UCSD-AML1 (cell line): ENCODE results near the gene PVR.

Source experiments
- DNase-seq: peaks from one replicate; lab custom pipeline; 2025; ENCODE audit not compliant: unreplicated experiment; lab: John Stamatoyannopoulos, UW

Gene PVR

DNA sequence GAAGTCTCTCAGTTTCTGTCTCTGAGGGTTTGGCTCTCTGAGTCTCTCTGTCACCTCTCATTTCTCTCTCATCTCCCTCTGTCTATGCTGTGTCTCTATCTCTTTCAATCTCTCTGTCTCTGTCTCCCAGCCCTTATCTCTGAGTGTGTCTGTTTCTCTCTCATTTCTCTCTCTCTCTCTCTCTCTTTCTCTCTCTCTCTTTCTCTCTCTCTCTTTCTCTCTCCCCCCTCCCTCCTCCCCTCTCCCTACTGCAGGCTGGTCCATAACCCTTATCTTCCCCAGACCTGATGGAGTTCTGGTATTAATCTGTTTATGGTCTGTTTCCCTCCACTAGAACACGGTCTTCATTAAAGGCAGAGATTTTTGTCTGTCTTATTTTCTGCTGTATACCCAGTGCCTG lies 1.3 kb upstream of the PVR start:
- no peak for DNase-seq

DNA sequence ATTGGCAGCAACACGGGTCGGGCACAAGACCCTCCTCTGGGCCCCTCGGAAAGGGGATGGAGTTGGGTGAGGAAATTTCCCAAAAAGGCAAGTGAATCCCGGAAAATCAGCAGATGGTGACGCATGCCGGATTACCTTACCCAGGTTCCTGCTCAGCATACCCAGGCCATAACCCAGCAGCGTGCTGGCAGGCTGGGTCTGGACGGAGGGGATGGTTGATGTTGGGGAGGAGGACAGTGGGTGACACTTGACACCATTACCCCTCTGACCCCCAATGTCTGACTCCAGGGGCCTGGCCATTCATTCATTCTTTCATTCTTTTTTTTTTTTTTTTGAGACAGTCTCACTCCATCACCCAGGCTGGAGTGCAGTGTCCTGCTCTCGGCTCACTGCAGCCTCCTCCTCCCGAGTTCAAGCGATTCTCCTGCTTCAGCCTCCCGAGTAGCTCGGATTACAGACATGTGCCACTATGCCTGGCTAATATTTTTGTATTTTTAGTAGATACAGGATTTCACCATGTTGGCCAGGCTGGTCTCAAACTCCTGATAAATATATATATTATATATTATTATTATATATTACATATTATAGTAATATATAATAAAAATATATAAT lies 799 bp downstream of the PVR start:
- DNase-seq: no peak

DNA sequence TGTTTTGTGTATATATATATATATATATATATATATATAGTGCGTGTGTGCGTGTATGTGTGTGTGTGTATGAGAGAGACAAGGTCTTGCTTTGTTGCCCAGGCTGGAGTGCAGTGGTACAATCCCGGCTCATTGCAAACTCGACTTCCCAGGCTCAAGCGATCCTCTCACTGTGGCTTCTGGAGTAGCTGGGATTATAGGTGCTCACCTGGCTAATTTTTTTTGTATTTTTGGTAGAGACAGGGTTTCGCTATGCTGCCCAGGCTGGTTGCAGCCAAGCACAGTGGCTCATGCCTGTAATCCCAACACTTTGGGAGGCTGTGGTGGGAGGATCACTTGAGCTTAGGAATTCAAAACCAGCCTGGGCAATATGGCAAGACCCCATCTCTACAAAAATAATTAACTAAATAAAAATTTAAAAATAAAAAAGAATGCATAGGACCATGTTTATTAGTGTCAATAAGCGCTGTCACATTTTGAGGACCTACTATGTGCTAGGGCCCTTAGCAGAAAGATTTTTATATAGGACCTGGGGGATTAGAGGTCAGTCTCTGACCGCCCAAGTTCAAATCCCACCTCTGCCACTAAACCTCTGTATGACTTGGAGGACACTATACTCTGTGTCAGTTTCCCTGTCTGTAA lies 1.8 kb downstream of the PVR start:
- DNase-seq: no peak

DNA sequence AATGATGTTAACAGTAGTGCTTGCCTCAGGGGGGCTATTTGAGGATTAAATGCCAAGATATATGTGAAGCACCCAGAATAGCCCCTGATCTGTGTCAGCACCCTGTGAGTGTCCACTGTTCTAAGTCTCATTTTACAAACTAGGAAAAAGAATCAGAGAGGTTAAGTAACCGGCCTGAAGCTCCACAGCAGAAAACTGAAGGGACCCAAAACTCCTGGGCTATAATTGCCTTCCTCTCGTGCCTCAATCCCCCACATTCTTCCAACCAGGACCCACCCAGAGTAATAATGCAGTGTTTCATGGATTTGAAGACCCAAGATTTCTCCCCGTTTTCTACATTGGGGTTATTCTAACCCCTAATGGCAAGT lies 2.3 kb downstream of the PVR start:
- DNase-seq: no peak

DNA sequence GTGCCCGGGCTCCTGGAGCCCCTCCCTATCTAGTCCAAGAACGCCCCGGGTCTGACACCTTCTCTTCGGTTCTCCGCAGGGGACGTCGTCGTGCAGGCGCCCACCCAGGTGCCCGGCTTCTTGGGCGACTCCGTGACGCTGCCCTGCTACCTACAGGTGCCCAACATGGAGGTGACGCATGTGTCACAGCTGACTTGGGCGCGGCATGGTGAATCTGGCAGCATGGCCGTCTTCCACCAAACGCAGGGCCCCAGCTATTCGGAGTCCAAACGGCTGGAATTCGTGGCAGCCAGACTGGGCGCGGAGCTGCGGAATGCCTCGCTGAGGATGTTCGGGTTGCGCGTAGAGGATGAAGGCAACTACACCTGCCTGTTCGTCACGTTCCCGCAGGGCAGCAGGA lies 3.4 kb downstream of the PVR start:
- no peak for DNase-seq

DNA sequence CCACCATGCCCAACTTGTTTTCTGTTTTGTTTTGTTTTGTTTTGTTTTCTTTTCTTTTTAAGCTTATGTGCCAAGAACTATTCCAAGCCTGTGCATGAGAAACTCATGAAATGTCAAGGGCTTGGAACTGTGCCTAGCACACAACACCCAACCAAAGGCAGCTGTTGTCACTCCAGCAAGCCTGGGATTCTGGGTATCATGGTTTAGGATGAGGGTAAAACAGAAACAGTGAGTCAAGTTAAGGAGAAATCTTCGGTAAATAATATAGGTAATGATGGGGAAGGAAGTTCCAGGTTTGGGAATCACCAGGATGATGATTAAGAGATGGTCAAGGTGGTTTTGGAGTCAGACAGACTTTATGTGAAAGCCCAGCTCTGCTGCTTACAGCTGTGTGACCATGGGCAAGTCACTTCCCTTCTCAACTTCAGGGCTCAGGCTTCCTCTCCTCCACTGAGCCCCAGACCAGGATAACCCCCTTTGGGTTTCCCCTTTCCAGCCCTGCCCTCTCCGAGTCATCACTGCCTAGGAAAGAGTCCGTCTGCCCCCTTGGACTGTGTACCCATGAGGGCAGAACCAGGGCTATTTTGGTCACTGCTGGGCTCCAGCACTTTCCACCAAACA lies 5.0 kb downstream of the PVR start:
- DNase-seq: no peak

DNA sequence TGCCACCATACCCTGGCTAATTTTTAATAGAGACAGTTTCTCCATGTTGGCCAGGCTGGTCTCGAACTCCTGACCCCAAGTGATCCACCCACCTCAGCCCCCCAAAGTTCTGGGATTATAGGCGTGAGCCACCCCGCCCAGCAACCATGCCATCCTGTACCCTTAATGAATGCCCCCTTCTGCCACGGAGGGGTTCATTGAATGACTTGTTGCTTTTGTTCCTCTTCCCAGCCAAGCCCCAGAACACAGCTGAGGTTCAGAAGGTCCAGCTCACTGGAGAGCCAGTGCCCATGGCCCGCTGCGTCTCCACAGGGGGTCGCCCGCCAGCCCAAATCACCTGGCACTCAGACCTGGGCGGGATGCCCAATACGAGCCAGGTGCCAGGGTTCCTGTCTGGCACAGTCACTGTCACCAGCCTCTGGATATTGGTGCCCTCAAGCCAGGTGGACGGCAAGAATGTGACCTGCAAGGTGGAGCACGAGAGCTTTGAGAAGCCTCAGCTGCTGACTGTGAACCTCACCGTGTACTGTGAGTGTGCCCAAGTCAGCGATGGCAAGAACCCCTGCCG lies 6.0 kb downstream of the PVR start:
- no peak for DNase-seq

DNA sequence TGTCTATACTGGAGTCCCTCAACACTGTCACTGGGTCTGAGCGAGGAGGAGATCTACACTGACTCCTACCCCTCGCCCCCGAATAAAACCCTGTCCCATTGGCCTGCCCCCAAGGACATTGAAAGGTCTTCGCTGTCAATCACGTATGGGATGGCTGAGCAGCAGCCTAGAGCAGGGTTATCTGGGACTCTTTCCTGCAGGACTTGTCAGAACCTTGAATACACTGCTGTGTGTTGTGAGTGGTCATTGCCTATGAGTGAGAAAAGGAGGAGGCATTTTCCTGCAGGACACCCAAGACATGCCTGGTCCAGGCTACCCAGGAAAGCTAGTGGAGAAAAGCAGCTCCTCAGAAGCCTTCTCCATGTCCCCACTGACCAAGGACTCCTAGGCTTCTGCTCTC lies 9.6 kb downstream of the PVR start:
- no peak for DNase-seq

DNA sequence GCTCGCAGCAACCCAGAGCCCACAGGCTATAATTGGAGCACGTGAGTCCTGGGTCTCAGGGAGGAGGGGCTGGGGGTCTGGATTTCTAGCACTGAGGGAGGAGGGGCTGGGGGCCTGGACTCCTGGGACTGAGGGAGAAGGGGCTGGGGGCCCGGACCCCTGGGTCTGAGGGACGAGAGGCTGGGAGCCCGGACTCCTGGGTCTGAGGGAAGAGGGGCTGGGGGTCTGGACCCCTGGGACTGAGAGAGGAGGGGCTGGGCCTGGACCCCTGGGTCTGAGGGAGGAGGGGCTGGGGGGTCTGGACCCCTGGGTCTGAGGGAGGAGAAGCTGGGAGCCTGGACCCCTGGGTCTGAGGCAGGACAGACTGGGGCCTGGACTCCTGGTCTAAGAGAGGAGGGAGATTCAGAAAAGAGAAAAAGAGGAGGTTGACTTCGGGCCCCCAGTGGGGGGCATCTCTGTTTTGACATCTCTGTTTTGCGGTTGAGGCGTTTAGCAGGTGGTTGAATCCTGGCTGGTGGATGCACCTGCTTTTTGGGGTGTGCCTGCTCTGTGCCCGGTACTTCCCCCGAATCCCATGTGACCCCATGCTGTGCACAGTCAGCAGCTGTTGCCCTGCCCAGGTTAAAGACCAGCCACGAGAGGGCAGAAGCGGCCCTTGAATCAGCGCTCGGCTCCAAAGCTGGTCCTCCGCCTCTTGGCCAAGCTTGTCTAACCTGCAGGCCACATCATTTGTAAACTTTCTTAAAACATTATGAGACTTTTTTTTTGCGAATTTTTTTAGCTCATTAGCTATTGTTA lies 10.5 kb downstream of the PVR start:
- peak; percentile 52 for DNase-seq

DNA sequence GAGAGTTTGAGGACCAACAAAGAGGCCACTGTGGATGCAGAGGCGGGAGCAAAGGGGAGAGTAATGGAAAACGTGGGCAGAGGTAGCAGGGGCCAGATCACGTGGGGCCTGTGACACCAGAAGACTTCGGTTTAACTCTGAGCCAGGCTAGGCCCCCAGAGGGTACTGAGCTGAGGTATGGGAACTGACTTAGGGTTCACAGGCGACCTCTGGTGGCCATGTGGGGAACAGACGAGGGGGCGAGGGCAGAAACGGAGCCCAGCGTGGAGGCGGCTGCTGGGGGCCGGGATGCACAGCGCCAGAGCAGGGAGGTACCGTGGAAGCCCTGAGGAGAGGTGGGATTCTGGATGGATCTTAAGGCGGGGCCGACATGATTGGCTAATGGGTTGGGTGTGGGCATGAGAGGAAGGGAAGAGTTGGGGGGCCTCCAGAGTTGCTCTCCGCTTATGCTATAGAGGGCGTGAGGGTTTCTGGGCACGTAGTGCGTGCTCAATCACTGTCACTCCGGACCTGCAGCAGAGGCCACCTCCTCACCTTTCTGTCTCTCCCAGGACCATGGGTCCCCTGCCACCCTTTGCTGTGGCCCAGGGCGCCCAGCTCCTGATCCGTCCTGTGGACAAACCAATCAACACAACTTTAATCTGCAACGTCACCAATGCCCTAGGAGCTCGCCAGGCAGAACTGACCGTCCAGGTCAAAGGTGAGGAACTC lies 13.7 kb downstream of the PVR start:
- DNase-seq: peak; percentile 69

DNA sequence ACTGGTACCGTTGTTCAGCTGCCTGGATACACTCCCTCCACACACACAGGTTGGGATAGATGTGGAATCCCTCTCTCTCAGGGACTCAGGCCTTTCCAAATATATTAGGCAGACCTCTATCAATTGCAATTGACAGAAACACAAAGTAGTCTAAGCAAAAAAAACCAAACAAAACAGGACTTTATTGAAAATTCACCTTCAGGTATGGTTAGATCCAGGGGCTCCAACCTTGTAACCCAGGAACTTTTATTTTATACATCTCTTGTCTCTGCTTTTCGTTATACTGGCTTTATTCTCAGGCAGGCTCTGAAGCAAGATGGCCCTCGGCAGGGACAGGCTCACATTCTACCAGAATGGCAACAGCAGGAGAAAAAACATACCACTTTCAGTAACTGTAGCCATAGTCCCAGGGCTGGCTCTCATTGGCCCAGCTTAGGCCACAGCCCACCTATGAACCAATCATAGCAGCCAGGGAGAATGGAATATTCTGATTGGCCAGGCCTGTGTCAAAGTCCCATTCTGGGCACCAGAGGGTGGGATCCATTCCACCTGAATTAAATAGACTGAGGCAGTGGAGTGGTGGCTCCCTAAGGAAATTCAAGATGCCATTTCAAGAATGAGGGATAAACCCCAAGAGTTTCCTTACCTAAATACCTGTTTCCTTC lies 14.5 kb downstream of the PVR start:
- no peak for DNase-seq

DNA sequence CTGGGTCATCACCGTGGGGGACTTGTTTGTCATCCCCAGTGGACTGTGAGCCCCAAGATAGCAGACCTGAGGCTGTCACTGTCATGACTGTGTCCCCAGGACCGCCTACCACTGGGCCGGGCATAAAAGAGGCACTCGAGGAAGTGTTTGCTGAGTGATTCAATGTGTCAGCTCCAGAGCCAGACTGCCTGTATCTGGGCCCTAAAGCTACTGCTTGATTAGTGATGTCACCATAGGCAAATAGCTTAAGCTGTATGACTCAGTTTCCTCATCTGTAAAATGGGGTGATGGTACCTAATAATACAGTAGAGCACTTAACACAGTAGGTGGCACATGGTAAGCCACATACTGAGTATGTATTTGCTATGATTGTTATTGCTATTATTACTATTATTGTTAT lies 16.4 kb downstream of the PVR start:
- DNase-seq: no peak

DNA sequence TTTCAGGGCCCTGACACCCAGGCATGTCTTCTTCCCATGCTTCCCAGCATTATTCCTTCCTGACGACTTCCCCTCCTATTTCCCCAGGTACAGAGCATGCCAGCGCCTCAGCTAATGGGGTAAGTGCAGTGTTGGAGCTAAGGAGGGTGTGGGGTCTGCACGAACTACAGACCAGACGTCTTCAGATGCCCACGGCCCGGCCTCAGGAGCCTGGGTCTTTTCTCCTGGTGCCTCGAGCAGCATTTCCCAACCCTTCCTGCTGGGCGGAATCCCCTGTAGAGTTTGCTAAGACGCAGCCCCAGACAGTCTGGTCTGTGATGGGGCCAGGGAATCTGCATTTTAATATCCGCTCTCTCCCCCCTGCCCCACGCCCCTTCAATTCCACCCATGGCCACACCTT lies 17.5 kb downstream of the PVR start:
- no peak for DNase-seq

DNA sequence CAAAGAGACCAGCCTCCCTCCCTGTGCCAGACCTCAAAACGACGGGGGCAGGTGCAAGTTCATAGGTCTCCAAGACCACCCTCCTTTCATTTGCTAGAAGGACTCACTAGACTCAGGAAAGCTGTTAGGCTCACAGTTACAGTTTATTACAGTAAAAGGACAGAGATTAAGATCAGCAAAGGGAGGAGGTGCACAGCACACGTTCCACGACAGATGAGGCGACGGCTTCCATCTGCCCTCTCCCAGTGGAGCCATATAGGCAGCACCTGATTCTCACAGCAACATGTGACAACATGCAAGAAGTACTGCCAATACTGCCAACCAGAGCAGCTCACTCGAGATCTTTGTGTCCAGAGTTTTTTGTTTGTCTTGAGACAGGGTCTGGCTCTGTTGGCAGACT lies 18.2 kb downstream of the PVR start:
- DNase-seq: no peak

DNA sequence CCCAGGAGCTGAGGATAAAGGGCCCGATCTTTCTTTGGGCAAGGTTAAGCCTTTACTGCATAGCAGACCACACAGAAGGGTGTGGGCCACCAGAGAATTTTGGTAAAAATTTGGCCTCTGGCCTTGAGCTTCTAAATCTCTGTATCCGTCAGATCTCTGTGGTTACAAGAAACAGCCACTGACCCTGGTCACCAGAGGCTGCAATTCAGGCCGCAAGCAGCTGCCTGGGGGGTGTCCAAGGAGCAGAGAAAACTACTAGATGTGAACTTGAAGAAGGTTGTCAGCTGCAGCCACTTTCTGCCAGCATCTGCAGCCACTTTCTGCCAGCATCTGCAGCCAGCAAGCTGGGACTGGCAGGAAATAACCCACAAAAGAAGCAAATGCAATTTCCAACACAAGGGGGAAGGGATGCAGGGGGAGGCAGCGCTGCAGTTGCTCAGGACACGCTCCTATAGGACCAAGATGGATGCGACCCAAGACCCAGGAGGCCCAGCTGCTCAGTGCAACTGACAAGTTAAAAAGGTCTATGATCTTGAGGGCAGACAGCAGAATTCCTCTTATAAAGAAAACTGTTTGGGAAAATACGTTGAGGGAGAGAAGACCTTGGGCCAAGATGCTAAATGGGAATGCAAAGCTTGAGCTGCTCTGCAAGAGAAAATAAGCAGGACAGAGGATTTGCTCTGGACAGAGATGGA lies 19.1 kb downstream of the PVR start:
- DNase-seq: no peak

DNA sequence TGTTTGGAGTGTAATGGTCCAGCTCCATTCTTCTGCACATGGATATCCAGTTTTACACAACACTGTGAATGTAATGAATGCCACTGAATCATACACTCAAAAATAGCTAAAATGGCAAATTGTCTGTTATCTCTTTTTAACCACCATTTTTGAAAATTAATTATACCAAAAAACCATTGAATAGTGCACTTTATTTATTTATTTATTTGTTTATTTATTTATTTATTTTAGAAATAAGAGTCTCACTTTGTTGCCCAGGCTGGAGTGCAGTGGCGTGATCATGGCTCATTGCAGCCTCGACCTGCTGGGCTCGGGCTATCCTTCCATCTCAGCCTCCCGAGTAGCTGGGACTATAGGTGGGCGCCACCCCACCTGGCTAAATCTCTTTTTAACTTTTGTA lies 20.3 kb downstream of the PVR start:
- DNase-seq: no peak

DNA sequence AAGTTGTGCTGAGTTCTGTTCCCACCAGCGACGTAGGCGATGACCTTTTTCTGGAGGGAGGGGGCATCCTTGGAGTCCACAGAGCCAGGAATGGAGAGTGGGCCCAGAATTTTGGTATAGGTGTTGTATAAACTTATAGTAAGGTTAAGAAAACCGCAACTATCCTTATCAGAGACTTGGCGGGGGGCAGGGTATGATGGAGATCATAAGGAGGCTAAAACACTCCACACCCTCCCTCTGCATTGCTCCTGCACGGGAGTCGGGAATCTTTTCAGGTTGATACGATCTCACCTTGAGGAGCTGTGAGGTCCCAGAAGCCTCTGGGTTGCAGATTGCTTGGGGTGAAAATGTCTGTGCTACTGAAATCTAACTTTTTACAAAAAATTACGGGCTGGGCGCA lies 21.3 kb downstream of the PVR start:
- DNase-seq: no peak

DNA sequence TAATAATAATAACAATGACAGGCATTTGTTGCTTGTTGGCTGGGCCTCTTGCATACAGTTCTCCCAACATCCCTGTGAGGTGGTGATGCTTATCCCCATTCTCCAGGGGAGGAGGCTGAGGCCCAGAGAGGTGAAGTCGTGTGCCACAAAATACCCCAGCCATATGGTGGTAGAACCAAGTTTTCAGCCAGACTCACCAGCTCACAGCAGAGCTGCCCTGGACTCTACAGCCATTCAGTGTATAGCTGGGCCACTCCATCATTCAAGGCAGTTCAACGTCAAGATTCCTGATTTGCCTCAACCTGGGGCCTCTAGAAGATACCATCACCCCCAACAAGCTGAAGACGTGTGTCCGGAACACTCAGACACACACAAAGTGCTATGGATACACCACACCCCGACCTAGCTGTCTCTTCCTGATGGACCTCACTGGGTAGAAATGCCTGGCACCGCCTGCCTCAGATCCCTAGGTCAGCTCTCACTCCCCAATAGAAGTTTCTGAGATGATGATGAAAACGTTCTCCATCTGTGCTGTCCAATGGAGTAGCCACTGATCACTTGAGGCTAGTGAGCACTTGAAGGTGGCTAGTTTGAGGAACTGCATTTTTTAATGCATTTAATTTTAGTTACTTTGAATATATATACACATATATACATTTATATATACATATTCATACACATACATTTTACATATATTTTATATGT lies 23.3 kb downstream of the PVR start:
- DNase-seq: no peak

DNA sequence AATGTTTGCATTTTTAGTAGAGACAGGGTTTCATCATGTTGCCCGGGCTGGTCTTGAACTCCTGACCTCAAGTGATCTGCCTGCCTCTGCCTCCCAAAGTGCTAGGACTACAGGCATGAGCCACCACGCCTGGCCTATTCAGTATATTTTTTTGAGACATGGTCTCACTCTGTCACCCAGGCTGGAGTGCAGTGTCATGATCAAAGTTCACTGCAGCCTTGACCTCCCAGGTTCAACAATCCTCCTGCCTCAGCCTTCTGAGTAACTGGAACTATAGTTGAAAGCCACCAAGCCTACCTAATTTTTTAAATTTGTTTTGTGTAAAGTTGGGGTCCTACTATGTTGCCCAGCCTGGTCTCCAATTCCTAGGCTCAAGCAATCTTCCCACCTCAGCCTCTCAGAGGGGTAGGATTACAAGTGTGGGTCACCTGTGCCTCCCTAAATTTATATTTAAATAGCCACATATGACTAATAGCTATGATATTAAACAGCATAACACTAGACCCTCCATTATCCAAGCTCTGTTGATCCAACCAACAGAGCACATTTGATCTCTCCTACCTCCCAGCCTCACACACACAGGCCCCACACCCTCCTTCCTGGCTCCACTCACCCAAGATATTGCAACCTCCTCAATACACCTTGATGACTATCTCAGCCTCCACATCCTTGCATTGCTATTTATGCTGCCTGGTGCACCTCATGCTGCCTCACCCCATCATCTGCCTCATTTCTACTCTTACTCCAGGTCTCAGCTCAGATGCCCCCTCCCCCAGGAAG lies 25.5 kb downstream of the PVR start:
- no peak for DNase-seq
